Islet of Langerhans (tissue), 1 donor: Measurements from ENCODE around the gene C15orf62.

ENCODE experiments used
- FAIRE-seq: peaks from one replicate; lab custom pipeline; 2011; peaks lifted over from hg19 to GRCh38; lab: Jason Lieb, UNC

The C15orf62 gene

DNA sequence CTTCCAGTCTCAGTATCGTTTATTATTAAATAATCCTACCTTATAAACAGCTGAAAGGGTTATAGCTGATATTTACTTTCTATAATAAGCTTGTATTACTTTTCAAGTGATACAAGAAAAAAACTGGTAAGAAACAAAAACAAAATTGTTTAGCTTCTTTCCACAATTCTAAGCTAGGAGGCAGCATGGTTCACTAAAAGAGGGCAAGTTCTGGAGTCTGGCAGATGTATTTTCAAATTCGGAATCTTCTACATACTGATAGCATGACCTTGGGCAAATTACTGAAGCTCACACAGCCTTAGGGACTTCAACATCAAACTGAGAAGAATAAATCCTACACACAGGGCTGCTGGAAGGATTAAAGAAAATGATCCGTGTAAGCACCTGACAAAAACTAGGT lies 15.4 kb downstream of the C15orf62 start:
- FAIRE-seq, result no peak

GRCh38 chr15:40785814-40786213 lies 16.0 kb downstream of the C15orf62 start:
- no peak for FAIRE-seq

- FAIRE-seq, result no peak
These were observed 17.6 kb downstream of the C15orf62 start for GRCh38 chr15:40787344-40787841.

DNA sequence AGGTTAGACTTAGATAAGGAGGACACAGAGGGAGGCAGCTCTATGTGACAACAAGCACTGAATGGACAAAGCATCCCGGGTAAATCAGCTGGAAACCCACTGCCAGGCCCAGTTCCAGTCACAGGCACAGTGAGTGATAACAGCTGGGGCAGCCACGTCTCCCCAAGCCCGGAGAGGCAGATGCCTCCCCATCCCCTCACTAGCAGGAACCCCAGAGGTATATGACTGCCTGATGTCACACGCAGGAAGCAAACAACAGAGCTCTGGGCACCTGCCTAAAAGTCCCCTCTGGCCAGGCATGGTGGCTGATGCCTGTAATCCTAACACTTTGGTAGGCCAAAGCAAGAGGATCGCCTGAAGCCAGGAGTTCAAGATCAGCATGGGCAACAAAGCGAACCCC lies 18.2 kb downstream of the C15orf62 start:
- FAIRE-seq, result no peak

DNA sequence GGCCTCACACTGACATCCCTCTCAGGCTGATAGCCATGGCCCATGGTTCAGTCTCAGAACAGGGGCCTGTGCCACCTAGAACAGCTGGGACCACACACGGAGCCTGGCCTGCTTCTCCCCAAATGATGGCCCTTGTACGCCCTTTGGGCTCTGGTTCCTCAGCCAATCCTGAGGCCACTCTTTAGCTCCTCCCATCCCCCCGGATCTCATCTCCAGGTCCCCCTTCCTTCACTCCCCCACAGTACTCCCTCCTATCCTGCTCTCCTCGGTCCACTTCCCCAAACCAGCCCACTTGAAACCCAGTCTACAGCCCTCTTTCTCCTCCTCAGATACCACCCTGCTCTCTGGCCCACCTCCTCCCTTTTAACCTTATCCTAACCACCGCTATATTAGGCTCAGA lies 19.3 kb downstream of the C15orf62 start:
- no peak for FAIRE-seq

DNA sequence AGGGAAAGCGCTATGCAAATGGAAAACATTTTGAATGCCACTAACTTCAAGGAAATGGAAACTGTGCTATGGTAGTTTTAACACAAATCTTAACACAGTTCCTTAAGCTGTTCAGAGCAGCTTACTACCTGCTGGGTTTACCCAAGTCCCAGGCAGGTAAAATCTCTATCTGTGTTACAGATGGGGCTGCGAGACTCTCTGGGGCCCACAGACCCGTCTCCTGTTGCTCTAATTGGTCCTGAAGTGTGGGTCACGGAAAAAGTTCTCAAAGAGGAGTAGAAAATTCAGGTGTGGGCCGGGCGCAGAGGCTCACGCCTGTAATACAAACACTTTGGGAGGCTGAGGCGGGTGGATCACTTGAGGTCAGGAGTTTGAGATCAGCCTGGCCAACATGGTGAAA lies 20.2 kb downstream of the C15orf62 start:
- no peak for FAIRE-seq

DNA sequence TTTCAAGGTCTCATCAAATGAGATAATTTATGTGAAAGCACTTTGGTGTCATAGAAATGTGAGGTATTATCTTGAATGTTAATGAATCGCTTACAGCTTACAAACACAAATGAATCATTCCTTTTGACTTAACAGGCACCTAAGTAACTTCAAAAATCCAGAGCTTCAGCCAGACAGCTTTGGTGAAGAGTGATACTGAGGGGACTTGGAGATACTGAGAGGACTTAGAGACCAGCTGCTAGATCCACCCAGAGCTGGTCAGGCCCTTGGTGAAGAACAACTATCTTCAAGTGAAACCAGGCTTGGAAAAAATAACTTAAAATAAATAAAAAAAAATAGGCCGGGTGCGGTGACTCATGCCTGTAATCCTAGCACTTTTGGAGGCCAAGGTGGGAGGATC lies 20.9 kb downstream of the C15orf62 start:
- FAIRE-seq, result no peak

- no peak for FAIRE-seq
These were observed 22.6 kb downstream of the C15orf62 start for GRCh38 chr15:40792394-40792793.

DNA sequence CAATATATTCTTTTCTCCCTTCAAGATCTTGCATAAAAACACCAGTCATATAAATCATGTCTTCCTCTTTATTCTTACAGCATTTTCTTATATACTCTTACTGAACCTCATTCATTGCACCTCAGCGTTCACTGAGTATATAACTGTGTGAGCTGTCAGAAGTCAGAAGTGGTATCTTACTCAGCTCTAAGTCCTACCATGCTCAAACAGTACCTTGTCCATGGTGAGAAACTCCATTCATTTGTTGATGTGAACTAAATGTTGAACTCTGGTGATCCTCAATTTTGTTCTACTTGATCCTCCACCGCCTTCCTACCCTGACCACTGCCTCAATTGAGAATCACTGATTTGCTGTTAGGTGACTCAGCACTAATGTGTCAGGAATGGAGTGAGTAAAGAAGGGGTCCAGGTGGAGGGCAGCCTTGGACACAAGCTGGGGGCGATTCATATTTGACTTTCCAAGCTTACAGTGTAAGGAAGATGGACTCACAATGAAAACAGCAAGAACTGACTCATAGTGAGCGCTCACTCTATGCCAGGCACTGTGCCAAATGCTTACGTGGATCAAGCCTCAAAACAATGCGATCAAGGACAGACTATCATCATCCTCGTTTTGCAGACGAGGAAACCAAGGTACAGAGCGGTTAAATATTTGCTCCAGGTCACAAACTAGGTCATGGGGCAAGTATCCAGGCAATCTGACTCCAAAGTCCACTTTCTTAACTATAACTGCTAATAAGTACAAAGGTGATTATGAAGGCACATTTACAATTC lies 23.6 kb downstream of the C15orf62 start:
- no peak for FAIRE-seq

DNA sequence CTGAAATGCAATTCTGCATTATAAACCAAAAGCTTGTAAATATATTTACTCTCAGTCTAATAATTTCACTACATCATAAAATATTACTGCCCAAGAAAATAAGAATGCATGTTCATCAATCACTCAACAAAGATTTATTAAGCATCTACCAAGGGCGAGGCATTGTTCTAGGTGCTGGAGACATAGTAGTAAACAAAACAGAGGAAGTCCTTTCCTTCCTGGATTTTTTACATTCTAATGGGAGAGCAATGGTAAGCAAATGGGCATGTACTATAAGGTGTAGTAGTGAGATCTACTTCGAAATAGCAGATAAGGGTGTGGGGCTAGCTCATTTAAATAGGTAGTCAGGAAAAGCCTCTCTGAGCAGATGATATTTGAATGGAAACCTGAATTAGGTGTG lies 26.3 kb downstream of the C15orf62 start:
- no peak for FAIRE-seq

DNA sequence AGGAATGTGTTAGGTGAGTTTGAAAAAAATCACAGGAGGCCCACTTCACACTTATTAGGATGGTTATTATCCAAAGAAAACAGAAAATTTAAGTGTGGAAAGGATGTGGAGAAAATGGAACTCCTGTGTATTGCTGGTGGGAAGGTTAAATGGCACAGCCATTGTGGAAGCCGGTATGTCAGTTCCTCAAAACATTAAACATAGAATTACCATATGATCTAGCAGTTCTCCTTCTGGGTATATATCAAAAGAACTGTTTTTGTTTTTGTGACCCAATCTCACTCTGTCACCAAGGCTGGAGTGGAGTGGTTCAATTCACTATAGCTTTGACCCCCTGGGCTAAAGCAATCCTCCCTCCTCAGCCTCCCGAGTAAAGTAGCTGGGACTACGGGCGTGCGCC lies 26.7 kb downstream of the C15orf62 start:
- FAIRE-seq, result no peak

DNA sequence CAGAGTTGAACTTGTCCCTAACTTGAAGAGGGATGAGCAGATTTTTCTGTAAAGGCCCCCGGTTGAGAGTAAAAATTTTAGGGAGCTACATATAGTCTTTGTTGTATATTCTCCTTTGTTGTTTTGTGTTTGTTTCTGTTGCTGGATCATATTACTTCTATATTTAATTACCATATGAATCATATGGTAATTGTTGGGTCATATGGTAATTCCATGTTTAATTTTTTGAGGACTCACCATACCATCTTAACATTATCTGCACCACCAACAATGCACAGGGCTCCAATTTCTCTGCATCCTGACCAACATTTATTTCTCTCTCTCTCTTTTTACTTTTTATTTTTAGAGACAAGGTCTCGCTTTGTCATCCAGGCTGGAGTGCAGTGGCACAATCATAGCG lies 29.7 kb downstream of the C15orf62 start:
- FAIRE-seq, result no peak

- no peak for FAIRE-seq
These were observed 33.3 kb downstream of the C15orf62 start for GRCh38 chr15:40803076-40803475.

GRCh38 chr15:40803688-40804087 lies 33.9 kb downstream of the C15orf62 start:
- no peak for FAIRE-seq

DNA sequence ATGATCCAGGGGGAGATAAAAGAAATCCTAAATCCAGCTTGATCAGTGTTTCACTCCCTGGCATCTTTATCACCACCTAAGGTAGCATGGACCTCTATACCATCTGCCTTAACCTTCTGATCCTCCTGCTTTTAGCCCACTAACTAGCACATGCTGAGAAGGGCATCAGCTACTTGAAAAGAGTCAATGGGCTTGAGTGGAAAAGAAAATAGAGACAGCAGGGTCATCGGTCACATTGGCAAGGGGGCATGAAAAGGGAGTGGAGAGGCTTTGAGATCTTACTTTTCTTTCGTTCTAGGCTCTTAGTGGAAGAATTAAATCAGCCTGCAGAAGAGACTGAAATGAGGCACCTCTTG lies 36.9 kb downstream of the C15orf62 start:
- FAIRE-seq, result no peak

DNA sequence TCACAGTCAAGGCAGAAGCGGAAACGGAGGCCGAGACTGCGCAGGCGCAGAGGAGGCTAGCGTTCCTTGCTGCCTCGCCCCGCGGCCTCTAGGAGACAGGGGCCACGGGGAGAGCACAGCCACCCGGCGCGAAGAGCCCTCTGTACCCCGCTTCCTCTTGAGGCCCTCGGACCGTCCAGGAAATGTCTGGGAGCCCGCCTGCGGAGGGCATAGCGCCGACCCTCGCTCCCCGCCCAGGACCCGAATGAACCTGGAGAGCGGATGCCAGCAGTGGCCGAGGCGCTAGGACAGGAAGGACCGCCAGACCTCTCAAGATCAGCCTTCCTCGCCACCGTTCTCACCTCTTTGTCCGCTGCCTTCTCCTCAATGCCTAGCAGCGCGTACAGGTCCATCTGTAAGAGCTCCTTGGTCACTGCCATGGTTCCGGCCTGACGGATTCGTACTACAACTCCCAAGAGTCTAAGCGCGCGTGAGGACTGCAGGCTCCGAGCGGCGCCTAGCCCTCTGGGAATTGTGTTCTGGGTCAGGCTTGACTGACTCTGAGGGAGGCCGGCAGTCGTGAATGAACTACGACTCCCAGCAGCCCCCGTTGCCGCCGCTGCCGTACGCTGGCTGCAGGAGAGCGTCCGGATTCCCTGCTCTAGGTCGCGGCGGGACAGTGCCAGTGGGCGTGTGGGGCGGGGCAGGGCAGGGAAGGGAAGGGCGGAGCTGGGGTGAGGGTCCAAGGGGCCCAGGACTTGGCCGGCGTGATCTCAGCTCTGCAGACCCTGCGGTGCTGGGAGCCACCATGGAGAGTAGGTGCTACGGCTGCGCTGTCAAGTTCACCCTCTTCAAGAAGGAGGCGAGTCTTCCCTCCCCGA lies 37.5 kb downstream of the C15orf62 start, which contains the start of the genes DNAJC17 and ZFYVE19:
Gene DNAJC17, minus strand, starts transcription at position 446 of the 860 bp plus-strand sequence. Its CDS starts 27 bp downstream, at position 419.
Gene ZFYVE19, plus strand, starts transcription at position 62 of the 860 bp plus-strand sequence. Its CDS starts 501 bp downstream, at position 563.
- FAIRE-seq, result no peak

- no peak for FAIRE-seq
These were observed 38.2 kb downstream of the C15orf62 start for GRCh38 chr15:40807888-40808461.

DNA sequence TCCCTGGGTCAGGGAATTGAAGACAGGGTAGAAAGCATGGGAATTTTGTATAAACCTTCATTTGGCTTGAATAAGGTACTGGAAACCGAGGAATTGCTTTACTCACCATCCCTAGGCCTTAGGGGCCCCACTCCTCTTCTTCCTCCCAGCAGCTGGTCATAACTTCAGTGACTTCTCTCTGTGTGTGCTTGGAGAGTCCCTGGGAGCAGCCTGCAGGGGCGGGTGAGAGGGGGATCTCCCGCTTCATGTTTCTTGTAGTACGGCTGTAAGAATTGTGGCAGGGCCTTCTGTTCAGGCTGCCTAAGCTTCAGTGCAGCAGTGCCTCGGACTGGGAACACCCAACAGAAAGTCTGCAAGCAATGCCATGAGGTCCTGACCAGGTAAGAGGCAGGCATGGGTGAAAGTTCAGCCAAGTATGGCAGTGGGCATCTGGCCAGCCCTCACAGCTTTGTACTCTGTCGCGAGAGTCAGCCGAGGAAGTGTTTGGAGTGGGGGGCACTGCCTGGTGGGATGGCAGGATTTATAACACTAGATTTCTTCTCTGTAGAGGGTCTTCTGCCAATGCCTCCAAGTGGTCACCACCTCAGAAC lies 39.2 kb downstream of the C15orf62 start:
- FAIRE-seq, result no peak

DNA sequence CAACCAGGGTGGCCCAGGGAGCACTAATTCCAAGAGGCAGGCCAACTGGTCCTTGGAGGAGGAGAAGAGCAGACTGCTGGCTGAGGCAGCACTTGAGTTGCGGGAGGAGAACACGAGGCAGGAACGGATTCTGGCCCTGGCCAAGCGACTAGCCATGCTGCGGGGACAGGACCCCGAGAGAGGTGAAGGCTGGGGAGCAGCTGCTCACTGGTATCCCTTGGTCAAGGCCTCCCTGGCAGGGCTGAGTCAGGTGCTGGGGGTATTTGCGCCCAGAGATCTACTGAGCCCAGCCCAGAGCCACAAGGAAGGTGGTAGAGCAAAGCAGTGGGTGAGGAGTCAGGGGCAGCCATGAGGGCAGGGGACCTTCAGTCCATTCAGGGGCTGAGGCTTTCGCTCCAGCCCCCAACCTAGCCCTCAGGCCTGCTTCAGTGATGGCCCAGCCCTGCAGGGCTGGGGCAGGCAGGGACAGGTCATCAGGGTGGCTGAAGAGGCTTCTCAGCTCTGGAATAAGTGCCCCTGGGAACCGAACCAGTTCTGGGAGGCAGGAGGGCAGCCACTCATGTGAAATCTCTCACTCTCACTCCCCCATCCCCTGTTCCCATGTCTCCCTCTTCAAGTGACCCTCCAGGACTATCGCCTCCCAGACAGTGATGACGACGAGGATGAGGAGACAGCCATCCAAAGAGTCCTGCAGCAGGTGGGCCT lies 43.1 kb downstream of the C15orf62 start:
- FAIRE-seq, result no peak

DNA sequence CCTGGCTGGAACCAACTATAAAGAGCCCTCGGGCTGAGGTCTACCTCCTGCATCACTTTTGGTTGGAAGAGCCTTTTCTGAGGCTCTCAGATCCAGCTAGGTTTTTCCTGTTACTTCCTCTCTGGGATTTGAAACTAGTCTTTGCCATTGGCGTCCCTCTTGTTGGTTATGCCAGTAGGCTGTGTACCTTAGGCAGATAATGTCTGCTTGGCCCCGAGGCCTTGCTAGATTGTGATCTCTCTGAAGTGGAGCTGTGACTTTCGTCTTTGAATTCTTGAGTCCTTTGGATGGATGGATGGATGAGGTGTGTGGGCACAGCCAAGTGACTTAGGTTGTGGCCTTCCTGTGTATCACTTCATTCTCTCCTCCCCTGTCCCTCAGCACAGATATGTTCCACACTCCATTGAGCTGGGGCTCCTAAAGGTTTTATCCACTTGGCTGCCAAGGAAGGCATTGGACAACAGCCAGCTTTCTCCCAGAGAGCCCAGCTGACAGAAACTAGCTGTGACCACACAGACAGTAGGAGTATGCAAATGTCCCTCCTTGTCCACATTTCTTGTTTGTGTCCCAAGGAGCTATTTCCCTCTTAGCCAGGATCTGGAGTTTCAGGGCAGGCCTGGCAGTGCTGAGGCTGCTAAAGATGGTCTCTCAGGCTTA lies 45.4 kb downstream of the C15orf62 start:
- FAIRE-seq, result no peak

GRCh38 chr15:40819048-40819447 lies 49.3 kb downstream of the C15orf62 start:
- FAIRE-seq, result no peak
